ENCODE results near the gene UTP14C.
"Not testable (repeated sequence)": the region's sequence is repeated elsewhere in the genome, so short reads cannot be mapped to it uniquely, and the experiment has no call there.

UTP14C gene, protein sequence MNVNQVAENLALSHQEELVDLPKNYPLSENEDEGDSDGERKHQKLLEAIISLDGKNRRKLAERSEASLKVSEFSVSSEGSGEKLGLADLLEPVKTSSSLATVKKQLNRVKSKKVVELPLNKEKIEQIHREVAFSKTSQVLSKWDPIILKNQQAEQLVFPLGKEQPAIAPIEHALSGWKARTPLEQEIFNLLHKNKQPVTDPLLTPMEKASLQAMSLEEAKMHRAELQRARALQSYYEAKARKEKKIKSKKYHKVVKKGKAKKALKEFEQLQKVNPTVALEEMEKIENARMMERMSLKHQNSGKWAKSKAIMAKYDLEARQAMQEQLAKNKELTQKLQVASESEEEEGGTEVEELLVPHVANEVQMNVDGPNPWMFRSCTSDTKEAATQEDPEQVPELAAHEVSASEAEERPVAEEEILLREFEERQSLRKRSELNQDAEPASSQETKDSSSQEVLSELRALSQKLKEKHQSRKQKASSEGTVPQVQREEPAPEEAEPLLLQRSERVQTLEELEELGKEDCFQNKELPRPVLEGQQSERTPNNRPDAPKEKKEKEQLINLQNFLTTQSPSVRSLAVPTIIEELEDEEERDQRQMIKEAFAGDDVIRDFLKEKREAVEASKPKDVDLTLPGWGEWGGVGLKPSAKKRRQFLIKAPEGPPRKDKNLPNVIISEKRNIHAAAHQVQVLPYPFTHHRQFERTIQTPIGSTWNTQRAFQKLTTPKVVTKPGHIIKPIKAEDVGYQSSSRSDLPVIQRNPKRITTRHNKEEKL
- total RNA-seq: 0 reads per million in 2 donors

DNA sequence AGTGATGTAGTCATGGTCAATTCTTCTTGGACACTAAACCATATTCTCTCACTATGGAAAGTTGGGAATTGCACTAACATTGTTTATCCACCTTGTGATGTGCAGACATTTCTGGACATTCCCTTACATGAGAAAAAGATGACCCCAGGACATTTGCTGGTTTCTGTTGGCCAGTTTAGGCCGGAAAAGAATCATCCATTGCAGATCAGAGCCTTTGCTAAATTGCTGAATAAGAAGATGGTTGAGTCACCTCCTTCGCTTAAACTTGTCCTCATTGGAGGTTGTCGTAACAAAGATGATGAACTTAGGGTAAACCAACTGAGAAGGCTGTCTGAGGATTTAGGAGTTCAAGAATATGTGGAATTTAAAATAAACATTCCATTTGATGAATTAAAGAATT is at the start of gene UTP14C:
Gene UTP14C, plus strand, starts transcription at position 211 of the 400 bp plus-strand sequence. CDS start 4,114 bp downstream, outside the sequence.
- no peak for DNase-seq

DNA sequence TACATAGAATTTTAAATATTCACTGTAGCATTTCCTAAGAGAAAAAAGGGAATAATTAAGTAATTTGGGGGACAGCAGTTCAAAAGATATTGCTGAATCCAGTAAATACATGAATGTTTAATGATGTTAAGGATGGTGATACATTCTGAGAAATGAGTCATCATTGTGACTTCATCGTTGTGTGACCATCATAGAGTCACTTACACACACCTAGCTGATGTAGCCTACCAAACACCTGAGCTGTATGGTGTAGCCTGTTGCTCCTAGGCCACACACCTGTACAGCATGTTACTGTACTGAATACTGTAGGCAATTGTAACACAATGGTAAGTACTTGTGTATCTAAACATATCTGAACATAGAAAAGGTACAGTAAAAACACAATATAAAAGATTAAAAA is 48.1 kb upstream of the UTP14C start:
- no peak for DNase-seq

DNA sequence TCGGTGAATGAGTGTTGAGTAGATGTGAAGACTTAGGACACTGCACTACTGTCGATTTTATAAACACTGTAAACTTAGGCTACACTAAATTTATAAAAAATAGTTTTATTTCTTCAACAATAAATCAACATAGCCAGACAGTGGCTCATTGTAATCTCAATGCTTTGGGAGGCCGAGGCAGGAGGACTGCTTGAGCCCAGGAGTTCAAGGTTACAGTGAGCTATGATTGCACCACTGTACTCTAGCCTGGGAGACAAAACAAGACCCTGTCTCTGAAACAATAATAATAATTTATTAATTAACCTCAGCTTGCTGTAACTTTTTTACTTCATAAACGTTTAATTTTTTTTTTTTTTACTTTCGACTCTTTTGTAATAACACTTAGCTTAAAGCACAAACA is 47.6 kb upstream of the UTP14C start:
- no peak for DNase-seq

DNA sequence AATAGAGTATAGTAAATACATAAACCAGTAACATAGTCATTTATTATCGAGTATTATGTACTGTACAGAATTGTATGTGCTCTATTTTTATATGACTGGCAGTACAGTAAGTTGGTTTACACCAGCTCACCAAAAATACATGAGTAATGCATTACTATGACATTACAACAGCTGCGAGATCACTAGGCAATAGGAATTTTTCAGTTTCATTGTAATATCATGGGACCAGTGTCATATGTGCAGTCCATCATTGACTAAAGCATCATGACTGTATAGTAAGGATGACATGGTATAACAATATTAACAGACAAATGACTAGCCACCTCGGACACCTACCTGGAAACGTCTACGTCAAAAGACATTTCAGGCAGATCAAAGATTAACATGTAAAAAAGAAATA is 46.9 kb upstream of the UTP14C start:
- DNase-seq: no peak

DNA sequence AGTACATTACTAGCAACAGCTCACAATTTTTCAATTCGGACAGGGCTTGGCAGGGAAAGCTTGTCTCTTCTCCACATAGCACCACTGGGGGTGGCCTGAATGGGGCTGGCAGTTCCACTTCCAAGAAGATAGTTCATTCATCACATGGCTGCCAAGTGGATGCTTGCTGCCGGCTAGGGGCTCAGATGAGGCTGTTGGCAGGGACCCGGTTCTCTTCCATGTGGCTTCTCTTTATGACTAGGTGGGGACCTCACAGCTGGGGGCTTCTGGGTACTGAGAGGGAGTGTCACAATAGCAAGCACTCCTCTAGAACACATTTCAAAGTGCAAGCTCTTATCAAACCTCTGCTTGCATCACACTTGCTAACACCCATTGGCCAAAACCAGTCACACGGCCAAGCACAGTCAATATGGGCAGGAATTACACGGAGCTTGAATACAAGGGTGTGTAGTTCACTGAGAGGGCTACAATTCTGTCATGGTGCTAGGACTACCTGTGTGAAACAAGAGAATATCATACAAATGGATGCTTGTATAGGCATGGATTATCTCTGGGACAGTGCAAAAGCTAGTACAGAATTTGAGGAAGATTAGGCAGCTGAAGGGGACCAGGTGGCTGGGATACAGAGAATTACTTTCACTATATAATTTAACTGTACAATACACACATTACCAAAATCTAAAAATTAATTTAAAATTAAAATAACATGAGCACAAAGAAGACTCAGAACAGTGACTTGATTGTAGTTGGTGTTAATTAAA is 45.5 kb upstream of the UTP14C start:
- no peak for DNase-seq

DNA sequence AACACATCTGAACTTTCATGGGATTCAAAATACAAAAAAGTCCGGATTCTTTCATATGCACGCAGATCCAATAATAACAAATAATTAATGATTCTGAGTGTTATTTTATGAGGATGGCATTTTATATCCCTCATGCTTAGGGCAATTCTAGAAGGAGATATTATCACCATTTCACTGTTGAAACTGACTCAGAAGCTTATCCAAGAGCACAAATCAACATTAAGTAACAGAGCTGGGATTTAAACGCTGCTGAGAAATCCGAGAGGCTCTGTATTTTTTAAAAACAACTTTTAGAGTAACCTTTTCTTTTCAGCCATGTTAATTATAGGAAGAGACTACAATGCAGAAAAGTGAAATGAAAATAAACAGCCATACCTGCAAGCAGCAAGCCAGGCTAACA is 43.6 kb upstream of the UTP14C start:
- DNase-seq: no peak

DNA sequence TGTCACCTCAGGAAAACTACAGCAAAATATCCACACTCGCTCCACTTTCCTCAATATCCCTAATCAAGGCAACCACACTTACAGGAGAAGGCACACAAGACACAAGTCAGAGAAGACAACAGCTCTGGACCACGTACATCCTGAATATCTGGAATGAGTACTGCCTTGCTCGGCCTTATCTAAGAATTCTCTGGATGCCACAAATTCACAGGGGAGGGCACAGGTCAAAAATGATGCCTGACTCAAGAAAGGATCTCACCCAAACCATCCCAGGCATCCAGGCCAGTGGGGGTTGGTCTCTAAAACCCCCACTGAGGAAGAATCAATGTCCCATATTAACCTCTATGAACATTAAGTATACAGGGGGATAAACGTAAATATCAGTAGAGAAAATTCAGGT is 43.1 kb upstream of the UTP14C start:
- no peak for DNase-seq

DNA sequence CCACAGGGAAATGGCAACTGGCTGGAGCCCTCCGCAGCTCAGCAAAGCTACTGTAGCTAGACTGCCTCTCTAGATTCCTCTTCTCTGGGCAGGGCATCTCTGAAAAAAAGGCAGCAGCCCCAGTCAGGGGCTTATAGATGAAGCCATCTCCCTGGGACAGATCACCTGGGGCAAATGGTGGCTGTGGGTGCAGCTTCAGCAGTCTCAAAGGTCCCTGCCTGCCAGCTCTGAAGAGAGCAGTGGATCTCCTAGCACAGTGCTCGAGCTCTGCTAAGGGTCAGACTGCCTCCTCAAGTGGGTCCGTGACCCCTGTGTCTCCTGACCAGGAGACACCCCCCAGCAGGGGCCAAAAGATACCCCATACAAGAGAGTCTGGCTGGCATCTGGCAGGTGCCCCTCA is 41.2 kb upstream of the UTP14C start:
- not testable (repeated sequence) for DNase-seq

DNA sequence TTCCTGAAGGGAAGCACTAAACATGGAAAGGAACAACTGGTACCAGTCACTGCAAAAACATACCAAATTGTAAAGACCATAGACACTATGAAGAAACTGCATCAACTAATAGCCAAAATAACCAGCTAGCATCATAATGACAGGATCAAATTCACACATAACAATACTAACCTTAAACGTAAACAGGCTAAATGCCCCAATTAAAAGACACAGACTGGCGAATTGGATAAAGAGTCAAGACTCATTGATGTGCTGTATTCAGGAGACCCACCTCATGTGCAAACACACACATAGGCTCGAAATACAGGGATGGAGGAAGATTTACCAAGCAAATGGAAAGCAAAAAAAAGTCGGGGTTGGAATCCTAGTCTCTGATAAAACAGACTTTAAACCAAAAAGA is 39.6 kb upstream of the UTP14C start:
- DNase-seq: not testable (repeated sequence)

DNA sequence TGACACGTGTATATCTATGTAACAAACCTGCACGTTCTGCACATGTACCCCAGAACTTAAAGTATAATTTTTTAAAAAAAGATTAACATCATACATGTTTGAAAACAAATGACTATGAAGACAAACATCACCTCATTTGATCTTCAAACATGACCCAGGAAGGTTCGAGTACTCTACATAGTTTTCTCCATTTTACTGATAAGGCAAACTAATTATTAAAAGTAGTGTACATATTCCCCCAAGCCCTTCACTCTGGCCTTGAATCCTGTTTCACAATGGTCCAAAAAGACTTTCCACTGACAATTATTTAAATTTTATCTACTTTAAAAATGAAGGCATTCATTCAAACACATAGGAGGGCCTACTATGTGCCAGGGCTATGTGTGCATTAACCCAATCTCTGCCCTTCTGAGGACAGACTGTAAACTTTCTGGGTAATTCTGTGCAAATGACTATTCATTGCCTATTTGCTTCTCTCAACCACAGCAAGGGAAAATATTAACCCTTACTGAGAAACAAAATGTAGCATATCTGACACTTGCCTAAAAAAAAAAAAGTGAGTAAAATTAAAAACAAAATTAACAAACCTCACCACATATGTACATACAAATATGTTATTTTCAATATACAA is 35.4 kb upstream of the UTP14C start:
- DNase-seq: no peak

DNA sequence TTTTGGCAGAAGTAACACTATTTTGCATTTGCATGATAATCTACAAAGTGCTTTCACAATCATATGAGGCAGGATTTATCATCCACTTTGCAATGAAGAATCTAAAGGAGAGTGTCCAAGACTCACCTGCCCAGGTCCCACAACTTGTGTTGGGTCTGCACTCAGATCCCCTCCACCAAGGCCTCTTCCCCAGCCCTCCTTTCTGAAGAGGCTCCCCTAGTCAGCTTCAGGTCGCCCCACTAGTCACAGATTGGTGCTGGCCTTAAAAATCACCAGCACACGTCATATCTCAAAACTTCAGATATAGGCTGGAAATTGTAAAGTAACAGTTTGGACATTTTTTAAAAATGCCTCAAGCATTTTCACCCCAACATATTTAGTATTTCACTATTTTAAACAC is 30.8 kb upstream of the UTP14C start:
- no peak for DNase-seq

DNA sequence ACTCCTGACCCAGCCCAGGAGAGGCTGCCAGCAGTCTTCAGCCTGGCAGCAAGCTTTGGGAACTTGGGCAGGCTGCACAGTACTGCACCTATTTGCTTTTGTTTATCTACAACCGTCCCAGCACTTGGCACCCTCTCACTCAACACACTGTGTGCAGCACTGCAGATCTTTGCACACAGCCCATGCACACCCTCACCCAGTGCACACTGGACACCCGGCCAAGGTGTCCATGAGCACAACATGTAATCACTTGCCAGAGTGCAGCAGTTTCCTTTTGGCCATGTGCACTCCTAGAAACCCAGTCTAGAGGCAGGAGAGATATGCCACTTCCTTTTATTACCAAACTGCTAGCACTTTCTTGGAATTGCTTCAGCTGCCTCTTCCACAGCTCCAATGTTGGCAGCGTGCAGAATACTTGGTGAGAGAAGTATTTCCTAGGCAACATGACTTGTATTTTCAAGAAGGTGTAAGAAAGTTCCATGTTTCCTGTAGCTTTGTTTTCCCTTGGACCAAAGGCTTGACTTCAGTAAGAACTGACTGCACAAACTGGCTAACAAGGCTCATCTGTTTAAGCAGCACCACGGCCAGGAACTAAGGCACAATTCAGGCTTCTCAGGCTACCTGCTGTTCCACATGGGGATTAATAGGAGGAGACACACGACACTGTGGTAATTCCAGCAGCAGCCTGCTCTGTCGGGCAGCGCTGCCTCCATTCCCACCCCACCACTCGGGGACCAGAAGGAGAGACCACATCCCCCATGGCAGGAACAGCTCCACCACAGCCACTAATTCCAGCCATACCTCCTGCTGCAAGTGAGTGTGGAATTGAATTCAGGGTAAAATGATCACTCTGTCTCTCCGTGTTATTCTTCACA is 28.6 kb upstream of the UTP14C start:
- no peak for DNase-seq

DNA sequence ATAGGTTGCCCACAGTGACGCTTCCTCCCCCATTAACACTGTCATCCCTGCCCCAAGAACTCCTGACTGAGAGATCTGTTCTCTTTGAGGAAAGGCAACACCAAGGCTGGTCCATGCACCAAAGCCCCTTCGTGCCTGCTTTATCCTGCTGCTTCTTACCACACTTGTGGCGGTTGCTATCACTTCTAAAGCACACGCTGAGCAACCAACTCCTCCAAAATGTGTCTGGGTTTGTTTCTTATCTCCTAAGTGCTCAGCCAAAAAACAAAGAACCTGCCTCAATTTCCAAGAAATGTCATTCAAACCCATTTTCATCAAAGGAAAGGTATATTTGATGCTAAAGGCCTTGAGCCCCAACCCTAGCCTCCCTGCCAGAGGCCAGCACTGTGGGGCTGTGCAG is 27.9 kb upstream of the UTP14C start:
- no peak for DNase-seq

DNA sequence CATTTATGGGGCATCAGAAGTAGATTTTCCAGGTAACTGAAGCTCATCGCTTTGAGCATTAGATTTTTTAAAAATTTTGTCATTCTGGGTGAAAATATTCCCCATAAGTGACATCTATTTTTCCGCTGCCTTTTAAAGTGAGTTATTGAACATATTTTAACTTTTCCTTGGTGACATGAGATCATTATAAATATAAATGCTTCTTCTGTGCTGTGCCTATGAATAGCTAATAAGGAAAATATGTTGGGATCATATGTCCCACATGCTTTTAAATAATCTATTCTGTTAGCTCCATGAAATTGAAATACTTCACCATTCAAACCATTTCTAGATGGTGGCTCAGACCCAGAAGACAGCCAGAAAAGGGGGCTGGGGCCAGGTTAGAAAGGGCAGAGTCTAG is 27.3 kb upstream of the UTP14C start:
- no peak for DNase-seq

DNA sequence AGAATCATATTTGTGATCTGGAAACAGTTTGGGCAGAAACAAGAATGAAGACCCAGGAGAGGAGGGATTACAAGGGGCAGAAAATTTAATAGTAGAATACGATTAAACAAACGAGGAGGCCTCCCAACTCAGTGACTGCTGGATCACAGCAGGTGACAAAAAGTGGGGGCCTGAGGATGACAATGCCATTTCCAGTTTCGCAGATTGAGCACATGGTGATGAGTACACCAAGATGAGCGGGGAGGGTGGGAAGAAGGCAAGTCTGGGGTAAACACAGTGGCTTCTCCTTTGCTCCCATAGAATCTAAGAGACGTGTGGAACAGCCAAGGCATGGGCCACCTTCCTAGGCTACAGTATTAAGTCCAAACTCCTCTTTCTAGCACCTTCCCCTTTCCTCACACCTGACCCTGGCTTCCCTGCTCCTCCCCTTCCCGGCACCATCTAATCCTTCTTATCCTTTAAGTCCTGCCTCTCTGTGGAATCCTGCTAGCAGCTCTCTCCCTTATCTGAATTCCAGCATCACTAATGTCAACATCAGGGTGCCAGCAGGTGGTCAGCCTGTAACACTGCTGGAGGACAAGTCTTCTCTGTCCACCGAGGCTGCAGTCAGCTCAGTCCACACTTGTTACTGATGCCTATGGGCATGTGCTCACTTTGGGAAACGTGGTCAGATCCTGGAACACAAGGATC is 26.7 kb upstream of the UTP14C start:
- DNase-seq: no peak

DNA sequence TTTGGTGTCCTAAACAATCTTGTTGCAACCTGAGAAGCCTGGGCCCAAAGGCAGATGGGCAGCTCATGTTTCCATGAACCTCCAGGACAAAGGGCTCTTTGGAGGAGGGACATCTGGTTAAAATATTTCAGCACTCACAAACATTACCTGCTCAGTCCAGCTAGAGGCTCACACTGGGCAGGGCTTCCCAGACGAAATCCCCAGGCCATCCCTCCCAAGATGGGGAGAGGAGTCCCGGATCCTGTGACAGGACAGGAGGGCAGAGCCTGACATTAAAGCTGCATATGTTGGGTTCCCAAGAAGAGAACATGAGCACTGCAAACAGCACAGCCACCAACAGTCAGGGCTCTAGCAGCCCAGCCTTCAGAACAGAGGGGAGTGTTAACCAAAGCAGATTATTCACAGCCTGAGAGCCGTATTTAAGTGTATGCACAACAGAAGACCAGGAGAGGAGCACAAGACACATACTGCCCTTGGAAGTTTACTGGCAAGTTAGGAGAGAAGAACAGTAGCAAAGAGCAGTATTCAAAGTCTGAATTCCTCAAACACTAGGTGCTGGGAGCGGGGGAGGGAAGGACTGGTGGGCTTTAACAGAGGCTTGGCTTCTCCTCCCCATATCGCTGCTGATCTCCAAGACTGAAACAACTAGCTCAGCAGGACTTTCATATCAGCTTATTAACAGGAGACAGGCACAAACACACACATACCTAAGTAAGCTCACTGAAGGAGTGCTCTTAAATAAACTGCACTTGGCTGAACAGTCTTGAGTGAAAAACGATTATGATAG is 25.6 kb upstream of the UTP14C start:
- DNase-seq: no peak

DNA sequence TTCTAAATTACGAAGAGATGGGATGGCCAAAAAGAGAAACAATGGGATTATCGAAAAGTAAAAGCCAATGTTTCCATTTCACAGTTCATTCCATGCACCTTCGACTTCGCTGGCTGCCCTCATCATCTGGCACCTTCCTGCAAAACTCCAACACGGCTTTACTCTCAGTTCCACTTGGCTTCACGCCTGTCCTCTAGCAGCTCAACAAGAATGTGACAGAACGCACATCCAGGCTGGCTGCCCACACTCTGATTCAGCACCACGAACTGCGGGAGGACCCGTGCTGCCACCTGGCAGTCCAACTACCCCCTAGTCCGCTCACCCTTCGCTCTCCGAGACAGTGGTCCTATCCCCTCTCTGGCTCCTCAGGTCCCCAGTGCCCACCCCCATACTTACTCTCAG is 25.0 kb upstream of the UTP14C start:
- DNase-seq: no peak

DNA sequence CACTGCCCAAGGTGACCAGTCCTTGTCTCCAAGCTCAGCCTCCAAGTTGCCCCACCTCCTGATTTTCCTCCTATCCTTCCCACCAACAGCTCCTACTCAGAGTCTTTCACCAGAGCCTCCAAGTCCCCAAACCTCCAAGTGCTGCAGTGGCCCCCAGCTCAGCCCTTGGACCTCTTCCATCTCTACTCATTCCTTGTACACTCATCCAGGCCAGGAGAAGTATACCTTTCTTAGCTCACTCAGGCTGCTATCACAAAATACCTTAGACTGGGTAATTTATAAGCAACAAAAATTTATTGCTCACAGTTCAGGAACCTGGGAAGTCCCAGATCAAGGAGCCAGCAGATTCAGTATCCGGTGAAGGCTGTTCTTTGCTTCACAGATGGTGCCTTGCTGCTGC is 24.6 kb upstream of the UTP14C start:
- no peak for DNase-seq

DNA sequence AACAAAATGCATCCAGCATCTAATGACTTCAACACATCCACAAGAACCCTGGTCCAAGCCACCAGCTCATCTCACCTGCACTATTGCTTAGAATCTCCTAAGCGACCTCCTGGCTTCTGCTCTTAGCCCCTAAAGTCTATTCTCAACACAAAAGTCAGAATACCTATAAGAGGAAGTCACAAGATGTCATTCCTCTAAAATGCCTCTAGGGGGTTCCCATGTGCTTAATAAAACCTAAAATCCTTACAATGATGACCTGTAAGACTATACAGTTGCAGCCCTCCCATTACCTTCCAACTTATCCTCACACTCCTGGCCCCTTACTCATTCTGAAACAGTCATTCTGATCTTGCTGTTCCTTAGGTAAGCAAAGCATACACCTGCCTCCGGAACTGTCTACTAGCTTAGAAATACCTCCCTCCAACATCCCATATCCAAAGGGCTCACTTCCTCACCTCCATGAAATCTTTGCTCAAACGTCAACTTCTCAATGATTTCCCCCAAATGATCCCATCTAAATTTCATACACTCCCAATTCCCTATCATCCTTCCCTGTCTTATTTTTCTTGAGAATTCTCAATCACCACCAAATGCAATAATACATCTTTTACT is 23.3 kb upstream of the UTP14C start:
- DNase-seq: no peak

DNA sequence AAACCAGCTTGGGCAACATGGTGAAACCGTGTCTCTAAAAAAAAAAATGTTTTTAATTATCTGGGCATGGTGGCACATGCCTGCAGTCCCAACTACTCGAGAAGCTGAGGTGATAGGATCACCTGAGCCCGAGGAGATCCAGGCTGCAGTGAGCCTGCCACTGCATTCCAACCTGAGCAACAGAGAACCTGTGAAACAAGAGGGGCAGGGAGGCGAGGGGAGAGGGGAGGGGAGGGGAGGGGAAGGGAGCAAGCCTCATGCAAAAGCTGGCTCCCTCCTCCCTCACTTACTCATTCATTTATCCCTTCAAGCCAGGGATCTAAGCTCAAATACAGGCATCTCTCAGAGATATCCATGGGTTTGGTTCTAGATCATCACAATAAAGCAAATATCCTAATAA is 22.1 kb upstream of the UTP14C start:
- DNase-seq: no peak
